IPS-NIHi7 (cell line): ENCODE measurements around the gene PLSCR1.
"Not testable (repeated sequence)": the region's sequence is repeated elsewhere in the genome, so short reads cannot be mapped to it uniquely, and the experiment has no call there.

Experiments used
- DNase-seq: peaks from one replicate; pipeline ENCODE4 v3.0.0; 2012; ENCODE audit warnings: mixed read lengths; ENCODE audit errors: extremely low spot score

PLSCR1 gene

GRCh38 chr3:146513386-146514051 is 30.9 kb downstream of the PLSCR1 start:
- no peak for DNase-seq

- no peak for DNase-seq
Measured at GRCh38 chr3:146511402-146512134, 32.8 kb downstream of the PLSCR1 start.

GRCh38 chr3:146507331-146508120 is 36.9 kb downstream of the PLSCR1 start:
- no peak for DNase-seq

GRCh38 chr3:146505516-146505915 is 38.9 kb downstream of the PLSCR1 start:
- DNase-seq = no peak

GRCh38 chr3:146504498-146505197 is 39.8 kb downstream of the PLSCR1 start:
- peak; percentile 11 for DNase-seq

- no peak for DNase-seq
Measured at GRCh38 chr3:146503461-146504202, 40.8 kb downstream of the PLSCR1 start.

- no peak for DNase-seq
Measured at GRCh38 chr3:146502887-146503460, 41.4 kb downstream of the PLSCR1 start.

- DNase-seq = no peak
Measured at GRCh38 chr3:146501752-146502151, 42.7 kb downstream of the PLSCR1 start.

- DNase-seq = no peak
Measured at GRCh38 chr3:146499701-146500100, 44.7 kb downstream of the PLSCR1 start.

- no peak for DNase-seq
Measured at GRCh38 chr3:146498002-146498736, 46.2 kb downstream of the PLSCR1 start.

- not testable (repeated sequence) for DNase-seq
Measured at GRCh38 chr3:146497145-146497843, 47.1 kb downstream of the PLSCR1 start.

- DNase-seq = no peak
Measured at GRCh38 chr3:146496726-146497125, 47.7 kb downstream of the PLSCR1 start.

GRCh38 chr3:146496251-146496650 is 48.2 kb downstream of the PLSCR1 start:
- DNase-seq = no peak

GRCh38 chr3:146493761-146494160 is 50.6 kb downstream of the PLSCR1 start:
- DNase-seq = no peak

- DNase-seq = no peak
Measured at GRCh38 chr3:146493221-146493620, 51.2 kb downstream of the PLSCR1 start.

- no peak for DNase-seq
Measured at GRCh38 chr3:146491303-146491702, 53.1 kb downstream of the PLSCR1 start.

GRCh38 chr3:146485297-146485696 is 59.1 kb downstream of the PLSCR1 start:
- no peak for DNase-seq

- no peak for DNase-seq
Measured at GRCh38 chr3:146476094-146476740, 68.2 kb downstream of the PLSCR1 start.

- not testable (repeated sequence) for DNase-seq
Measured at GRCh38 chr3:146474976-146475375, 69.4 kb downstream of the PLSCR1 start.
